BJ (cell line): ENCODE measurements around the gene HDHD3. TPM values are rescaled to one million over a fixed set of nuclear protein-coding genes. Genes with fewer than 3 reads are reported as not detected.

Source experiments
- CTCF ChIA-PET: fragments of 350-600 bp; formaldehyde crosslinking; extraction: SDS; loops from one replicate; lab custom pipeline; 2021; ENCODE audit warnings: antibody characterized with exemption, inconsistent platforms; lab: Yijun Ruan, JAX
- POLR2A ChIA-PET: fragments of 300-600 bp; sonication (Branson Sonifier 250); formaldehyde crosslinking; extraction: SDS; loops from one replicate; lab custom pipeline; 2021; ENCODE audit warnings: antibody characterized with exemption; lab: Charles Lee
- DNase-seq: peaks from one replicate; pipeline ENCODE4 v3.0.0-alpha.2; 2011; ENCODE audit warnings: low read depth
- H3K27me3 ChIP-seq: 2 replicates; pipeline ENCODE4 v1.6.0; 2011; ENCODE audit warnings: low read length; ENCODE audit not compliant: control insufficient read depth, insufficient read depth
- H3K36me3 ChIP-seq: 2 replicates; pipeline ENCODE4 v1.5.1; 2011; ENCODE audit warnings: low read length; ENCODE audit not compliant: control insufficient read depth, insufficient read depth
- H3K4me3 ChIP-seq: 2 replicates; pipeline ENCODE4 v1.5.1; 2011; ENCODE audit warnings: low read depth, mild to moderate bottlenecking, control low read depth, low read length
- CTCF ChIP-seq: IDR thresholded peaks from 2 replicates; pipeline ENCODE4 v1.5.1; 2011; ENCODE audit warnings: low read depth, mild to moderate bottlenecking, control low read depth, inconsistent platforms, low read length, moderate library complexity; ENCODE audit not compliant: insufficient read depth
- polyA plus RNA-seq: library from polyadenylated mRNA; depleted of rRNA; stranded (reverse); fragments of >200 nt; gene quantifications from 2 replicates; pipeline ENCODE4 v1.2.3, GENCODE V29; 2011

HDHD3 gene
- polyA plus RNA-seq, 1 experiment = 14.2 TPM

GRCh38 chr9:113398796-113399195 is 22.0 kb upstream of the HDHD3 start:
- ChIA-PET CTCF (interaction anchor here (1.0 to 10.2 kb wide), 7 partner anchors 10 to 256 kb away, joined by 3 to 74 read pairs (median 4); partner anchors contain the start of genes C9orf43 and POLE3), POLR2A (no interaction called here)
- no peaks in the 10 kb centered on the region for H3K36me3 ChIP-seq
- H3K4me3 ChIP-seq = no peak overlapping the region
- no peak for TF ChIP-seq CTCF
- no peak for DNase-seq
- H3K27me3 ChIP-seq = no peaks in the 10 kb centered on the region

GRCh38 chr9:113397203-113397631 is 20.4 kb upstream of the HDHD3 start:
- POLR2A ChIA-PET = no interaction called here

GRCh38 chr9:113395000-113395861 is 18.4 kb upstream of the HDHD3 start:
- Histone ChIP-seq H3K27me3 (no peaks in the 10 kb centered on the region), H3K4me3 (no peak overlapping the region), H3K36me3 (peaks cover 10% of the 10 kb centered on the region)
- DNase-seq = no peak
- CTCF ChIA-PET = interaction anchor here (0.6 to 1.5 kb wide), 3 partner anchors 60 to 139 kb away, joined by 3 read pairs; no protein-coding TSS in a partner anchor
- TF ChIP-seq CTCF = no peak
- POLR2A ChIA-PET = no interaction called here

More at GRCh38 chr9:113397203-113397631, 20.4 kb upstream of the HDHD3 start:
- no peak for DNase-seq
- CTCF ChIA-PET = no interaction called here
- H3K36me3 ChIP-seq = peaks cover 2% of the 10 kb centered on the region
- no peak overlapping the region for H3K4me3 ChIP-seq
- H3K27me3 ChIP-seq = no peaks in the 10 kb centered on the region
- TF ChIP-seq CTCF = no peak

DNA sequence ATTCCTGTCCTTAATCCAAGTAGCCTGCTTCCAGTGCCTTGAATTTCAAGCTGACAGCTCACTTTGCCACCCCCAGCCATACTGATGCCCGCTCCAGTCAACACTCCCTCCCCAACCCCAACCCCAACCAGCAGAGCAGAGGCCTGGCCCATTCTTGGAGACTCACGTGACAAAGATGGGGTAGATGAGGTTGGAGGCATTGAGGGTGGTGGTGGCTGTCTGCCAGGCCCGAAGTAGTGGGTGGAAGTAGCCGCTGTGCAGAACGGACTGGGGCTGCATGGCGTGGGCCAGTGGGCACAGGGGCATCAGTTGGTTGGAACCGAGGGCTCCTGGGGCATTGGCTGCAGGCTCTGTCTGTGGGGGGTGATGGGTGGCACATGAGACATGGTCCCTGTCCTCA is 16.5 kb upstream of the HDHD3 start:
- no peak for DNase-seq
- POLR2A ChIA-PET = no interaction called here
- CTCF ChIA-PET = interaction anchor here (1.2 kb wide), 1 partner anchor 83 kb away, joined by 3 read pairs; no protein-coding TSS in a partner anchor
- peaks cover 21% of the 10 kb centered on the region for H3K36me3 ChIP-seq
- H3K4me3 ChIP-seq = no peak overlapping the region
- H3K27me3 ChIP-seq = no peaks in the 10 kb centered on the region
- no peak for TF ChIP-seq CTCF

DNA sequence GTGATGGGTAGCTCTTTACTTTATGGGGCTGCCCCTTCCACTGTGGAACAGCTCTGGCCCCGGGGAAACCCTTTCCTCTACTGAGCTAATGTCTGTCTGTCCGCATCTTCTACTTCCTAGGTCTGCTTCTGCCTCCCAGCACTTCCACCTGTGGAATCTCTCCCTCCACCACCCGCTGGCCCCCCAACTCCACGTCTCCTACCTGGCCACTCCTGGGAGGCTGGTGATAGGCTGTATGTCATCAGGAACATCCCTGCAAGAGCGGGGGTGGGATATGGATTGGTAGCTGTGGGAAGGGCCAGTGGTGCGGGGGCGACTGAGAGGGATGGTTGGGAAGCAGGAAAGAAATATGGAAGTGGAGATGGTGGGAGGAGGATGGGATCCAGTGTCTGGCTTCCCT is 15.1 kb upstream of the HDHD3 start:
- TF ChIP-seq CTCF = no peak
- ChIA-PET POLR2A (no interaction called here), CTCF (interaction anchor here (0.7 kb wide), 1 partner anchor 9 kb away, joined by 3 read pairs; the partner anchor contains the start of gene ALAD)
- H3K27me3 ChIP-seq = no peaks in the 10 kb centered on the region
- H3K36me3 ChIP-seq = peaks cover 23% of the 10 kb centered on the region
- no peak for DNase-seq
- H3K4me3 ChIP-seq = no peak overlapping the region
